Measurements from ENCODE around the gene ITFG1.

DNA sequence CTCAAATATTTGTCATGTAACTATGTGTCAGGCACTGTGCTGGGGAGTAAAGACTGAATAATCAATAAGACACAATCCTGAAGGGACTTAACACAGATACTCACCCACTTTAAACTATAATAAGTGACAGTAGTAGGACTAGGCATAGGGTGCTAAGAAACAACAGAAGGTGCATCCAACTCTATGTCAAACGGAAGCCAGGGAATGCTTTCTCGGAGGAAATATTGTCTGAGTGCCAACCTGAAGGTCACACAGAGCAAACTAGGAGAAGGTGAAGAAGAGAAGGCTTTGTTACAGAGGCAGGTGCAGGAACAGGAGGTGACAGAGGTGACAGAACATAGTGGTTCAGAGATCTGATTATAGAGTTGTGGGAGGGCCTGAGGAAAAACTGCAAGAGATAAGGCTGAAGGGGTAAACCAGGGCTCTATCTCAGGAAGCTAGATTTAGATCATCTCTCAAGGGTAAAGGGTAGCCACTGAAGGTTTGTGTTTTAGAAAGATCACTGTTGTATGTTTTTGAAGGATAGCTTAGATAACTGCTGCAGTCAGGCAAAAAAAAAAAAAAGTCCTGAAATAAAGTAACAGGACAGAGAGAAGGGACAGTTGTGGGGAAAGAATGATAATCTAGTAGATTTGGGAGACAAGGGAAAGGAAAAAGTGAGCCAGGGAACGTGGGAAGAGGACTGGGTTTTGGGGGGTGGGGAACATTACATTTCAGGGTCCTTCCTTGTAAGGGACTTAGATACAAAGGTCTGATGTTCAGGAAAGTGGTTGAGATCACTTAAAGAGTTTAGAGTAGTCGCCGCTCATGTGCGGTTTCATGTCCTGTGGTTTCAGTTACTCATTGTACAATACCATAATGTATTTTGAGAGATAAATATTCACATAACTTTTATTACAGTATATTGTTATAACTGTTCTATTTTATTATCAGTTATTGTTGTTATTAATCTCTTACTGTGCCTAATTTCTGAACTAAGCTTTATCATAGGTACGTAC lies 231.5 kb downstream of the ITFG1 start:
- TF ChIP-seq, protein P1, sequence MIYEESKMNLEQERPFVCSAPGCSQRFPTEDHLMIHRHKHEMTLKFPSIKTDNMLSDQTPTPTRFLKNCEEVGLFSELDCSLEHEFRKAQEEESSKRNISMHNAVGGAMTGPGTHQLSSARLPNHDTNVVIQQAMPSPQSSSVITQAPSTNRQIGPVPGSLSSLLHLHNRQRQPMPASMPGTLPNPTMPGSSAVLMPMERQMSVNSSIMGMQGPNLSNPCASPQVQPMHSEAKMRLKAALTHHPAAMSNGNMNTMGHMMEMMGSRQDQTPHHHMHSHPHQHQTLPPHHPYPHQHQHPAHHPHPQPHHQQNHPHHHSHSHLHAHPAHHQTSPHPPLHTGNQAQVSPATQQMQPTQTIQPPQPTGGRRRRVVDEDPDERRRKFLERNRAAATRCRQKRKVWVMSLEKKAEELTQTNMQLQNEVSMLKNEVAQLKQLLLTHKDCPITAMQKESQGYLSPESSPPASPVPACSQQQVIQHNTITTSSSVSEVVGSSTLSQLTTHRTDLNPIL (CRISPR knock-in tag; IDR thresholded peaks at IDR 0.05; ENCODE audit: low read depth) = no peak
- TF ChIP-seq RARB (CRISPR knock-in tag; IDR thresholded peaks at IDR 0.05) (no peak), SNAI2 (CRISPR knock-in tag; IDR thresholded peaks at IDR 0.05) (no peak), GLIS3 (CRISPR knock-in tag; IDR thresholded peaks at IDR 0.05) (no peak)
